SW480 (cell line): Measurements from ENCODE around the gene ALLC.
A peak's percentile ranks its signal among the peaks of the same experiment; 100 is the strongest.

Source experiments
- DNase-seq: peaks from one replicate; pipeline ENCODE4 v3.0.0-alpha.2; 2016; ENCODE audit warnings: low spot score

Gene ALLC

DNA sequence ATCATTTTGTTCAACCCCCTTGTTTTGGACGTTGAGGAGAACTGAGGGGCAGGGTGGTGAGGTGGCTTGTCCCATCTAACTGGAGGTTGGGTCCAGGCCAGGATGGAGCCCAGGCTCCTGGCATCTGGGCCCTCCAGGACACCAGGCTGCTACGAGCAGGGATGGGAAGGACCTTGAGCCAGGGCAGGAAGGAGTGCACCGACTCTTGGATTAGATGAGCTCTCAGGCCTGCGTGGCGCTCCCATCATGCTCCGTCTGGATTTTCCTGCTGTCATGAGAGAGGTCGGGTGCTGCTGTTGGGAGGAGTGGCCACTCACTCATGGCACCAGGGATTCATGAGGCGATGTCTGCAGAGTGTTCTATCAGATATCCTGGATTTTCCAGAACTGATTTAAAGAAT lies 18.3 kb upstream of the ALLC start:
- DNase-seq: no peak

DNA sequence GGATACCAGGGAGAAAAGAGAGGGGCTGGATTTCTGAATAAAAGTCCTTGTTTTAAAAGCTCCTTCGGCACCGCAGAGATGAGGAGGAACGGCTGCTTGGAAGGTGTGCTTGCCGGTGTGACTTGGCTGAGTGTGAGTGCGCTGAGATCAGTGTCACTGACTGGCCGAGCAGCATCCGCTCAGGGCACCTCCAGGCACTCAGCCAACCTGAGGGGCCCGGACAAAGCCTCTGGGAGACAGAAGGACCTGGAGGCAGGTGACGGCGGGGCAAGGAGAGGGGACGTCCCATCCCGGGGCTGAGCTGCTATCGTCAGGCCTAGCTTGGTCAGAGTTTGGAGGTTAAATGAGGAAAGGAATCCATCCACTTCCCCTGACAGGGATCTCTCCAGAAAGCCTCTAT lies 16.8 kb upstream of the ALLC start:
- DNase-seq: no peak

DNA sequence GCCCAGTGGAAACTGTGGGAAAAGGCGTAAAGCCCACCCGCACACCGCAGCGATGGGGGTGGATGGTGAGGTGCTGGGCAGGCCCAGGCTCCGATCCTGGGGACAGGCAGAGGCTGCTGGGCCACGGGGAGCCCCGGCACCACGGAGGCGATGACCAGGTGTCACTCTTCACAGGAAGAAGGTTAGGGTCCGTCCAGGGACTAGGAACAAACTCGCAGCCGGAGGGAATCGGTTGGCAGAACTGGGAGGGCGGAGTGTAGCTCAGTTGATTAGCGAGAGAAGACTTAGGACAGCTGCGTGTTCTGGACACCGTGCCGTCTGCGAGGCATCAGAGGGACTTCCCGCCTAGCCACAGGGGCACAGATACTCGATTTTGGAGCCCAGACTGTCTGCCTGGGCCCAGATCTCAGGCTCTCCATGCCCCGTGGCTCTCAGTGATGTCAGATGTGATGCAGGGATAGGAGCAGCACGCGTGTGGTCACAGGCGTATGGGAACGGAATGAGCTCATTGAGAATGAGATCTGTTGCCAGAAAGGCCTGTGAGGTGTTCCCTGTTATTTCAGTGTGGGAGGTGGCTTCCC lies 16.1 kb upstream of the ALLC start:
- no peak for DNase-seq

DNA sequence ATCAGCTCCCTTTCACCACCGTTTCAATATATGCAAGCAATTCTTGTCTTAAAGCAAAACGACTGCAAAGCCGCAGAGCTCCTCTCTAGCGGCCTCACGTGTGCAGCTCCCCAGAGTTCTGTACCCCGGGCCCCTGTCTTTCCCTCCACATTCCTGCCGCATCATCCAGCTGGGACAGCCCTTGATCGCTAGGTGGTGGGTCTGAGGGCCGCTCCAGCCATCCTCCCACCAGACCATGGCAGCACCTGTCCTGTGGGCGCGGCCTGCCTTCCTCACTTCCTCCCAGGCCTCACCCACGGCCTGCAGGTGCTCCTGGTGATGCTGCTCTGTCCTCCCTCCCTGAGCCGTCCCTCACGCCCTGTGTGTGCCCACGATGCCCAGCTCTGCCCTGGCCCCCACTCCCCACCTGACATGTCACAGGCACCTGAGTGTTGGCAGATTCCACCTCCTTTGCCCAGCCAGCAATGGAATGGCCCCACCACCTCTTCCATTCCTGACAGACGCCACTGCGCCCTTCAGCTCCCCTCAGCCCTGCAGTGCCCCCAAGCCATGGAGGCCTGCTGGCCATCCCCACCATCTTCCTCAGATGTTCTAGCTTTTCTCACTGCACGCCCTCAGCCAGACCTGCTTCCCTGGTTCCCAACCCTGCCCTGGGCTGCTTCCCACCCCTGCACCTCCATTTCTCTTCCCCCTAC lies 15.3 kb upstream of the ALLC start:
- no peak for DNase-seq

DNA sequence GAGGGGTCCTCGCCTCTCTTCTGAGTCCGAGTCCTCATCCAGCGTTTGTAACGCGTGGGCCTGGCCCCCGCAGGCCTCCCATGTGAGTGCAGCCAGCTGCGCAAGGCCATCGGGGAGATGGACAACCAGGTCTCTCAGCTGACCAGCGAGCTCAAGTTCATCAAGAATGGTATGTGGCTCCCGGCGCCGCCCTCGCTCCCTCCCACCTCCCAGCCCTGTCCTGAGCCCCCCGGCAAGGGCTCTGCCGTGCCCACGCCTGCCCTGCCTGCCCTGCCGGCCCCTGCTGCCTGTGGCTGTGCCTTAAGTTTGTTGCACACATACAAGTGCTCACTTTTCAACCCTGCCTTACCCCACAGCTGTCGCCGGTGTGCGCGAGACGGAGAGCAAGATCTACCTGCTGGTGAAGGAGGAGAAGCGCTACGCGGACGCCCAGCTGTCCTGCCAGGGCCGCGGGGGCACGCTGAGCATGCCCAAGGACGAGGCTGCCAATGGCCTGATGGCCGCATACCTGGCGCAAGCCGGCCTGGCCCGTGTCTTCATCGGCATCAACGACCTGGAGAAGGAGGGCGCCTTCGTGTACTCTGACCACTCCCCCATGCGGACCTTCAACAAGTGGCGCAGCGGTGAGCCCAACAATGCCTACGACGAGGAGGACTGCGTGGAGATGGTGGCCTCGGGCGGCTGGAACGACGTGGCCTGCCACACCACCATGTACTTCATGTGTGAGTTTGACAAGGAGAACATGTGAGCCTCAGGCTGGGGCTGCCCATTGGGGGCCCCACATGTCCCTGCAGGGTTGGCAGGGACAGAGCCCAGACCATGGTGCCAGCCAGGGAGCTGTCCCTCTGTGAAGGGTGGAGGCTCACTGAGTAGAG lies 14.4 kb upstream of the ALLC start:
- DNase-seq: no peak

DNA sequence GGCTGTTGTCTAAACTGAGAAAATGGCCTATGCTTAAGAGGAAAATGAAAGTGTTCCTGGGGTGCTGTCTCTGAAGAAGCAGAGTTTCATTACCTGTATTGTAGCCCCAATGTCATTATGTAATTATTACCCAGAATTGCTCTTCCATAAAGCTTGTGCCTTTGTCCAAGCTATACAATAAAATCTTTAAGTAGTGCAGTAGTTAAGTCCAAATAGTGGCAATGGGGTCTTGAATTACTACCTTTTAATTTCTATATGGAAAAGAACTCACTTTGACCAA lies 13.8 kb upstream of the ALLC start:
- DNase-seq: no peak

DNA sequence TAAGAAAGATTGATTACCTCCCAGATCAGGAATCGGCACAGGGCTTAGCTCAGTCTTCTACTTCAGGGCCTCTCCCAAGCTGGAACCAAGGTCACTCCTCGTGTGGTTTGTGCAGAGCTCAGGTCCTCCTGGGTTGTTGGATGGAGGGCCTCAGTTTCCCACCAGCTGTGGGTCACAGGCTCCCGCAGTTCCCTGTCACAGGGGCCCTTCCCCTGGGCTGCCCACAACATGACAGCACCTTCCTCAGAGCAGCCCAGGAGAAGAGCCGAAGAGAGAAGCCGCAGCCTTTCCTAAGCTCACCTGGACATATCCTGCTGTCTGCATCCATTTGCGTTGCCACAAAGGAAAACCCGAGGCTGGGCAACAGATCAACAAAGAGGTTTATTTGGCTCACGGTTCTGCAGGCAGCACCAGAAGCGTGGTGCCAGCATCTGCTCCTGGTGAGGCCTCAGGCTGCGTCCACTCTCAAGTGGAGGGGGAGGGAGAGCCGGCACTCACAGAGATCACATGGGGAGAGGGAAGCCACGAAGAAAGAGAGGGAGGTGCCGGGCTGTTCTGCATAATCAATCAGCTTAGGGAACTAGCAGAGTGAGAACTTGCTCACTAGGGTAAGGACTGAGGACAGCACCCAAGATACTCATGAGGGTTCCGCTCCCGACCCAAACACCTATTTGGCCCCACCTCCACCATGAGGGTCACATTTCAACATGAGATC lies 13.0 kb upstream of the ALLC start:
- no peak for DNase-seq

DNA sequence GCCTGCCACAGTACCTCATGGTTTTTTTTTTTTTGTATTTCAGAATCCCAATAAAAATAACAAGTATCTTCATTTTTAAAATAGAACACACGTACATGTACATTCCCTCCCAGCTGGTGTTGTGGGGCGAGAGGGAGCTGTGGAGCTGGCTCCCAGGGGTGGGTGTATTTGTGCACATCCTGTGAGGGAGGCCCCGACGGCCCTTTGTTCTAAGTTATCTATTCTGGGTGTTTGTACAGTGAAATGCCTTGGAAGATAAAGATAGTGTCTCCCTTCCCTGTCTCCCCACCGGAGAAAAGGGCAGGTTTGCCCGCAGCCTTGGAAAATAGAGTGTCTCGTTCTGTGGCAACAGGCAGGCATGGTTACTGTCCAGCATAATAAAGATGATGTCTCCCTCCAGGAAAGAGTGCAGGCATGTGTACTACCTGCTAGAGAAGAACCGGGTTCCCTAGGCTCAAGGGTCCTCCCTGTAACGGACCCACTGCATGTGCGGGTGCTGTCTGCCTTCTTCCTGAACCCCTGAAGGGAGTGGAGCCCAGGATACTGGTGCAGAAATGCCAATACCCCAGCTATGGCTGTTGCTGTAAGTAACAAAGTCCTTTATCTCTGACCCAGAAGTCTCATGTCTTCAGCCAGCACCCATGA lies 12.1 kb upstream of the ALLC start:
- DNase-seq: no peak

DNA sequence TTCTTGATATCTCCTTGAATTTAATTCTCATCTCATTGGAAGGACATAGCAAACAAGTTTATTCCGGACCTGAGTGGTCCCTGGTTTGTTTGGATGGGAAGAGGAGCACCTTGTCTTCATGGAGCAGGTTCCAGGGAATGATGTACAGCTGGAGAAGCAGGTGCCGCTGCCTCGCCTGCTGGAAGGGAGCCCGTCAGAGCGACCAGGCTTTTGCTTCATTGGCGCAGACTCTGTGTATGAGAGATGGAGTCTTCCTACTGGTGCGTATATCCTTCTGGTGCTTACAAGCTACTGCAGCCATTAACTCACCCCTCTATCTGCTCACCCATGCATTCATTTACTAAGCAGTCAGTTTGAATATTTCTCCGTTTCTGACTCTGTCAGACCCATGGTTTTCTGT lies 11.6 kb upstream of the ALLC start:
- no peak for DNase-seq

DNA sequence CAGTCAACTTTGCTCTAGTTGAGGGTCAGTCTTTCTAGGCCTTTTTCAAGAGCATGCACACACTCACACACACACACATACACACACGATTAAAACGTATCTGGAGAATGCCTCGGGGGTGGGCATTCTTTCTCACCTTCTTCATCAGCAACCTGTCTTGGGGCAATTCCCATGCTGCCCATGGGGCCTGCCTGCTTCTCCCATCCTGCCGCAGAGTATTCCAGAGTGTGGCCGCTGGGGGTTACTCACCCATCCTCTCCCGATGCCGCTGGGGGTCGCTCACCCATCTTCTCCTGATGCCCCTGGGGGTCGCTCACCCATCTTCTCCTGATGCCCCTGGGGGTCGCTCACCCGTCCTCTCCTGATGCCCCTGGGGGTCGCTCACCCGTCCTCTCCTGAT lies 10.8 kb upstream of the ALLC start:
- no peak for DNase-seq

DNA sequence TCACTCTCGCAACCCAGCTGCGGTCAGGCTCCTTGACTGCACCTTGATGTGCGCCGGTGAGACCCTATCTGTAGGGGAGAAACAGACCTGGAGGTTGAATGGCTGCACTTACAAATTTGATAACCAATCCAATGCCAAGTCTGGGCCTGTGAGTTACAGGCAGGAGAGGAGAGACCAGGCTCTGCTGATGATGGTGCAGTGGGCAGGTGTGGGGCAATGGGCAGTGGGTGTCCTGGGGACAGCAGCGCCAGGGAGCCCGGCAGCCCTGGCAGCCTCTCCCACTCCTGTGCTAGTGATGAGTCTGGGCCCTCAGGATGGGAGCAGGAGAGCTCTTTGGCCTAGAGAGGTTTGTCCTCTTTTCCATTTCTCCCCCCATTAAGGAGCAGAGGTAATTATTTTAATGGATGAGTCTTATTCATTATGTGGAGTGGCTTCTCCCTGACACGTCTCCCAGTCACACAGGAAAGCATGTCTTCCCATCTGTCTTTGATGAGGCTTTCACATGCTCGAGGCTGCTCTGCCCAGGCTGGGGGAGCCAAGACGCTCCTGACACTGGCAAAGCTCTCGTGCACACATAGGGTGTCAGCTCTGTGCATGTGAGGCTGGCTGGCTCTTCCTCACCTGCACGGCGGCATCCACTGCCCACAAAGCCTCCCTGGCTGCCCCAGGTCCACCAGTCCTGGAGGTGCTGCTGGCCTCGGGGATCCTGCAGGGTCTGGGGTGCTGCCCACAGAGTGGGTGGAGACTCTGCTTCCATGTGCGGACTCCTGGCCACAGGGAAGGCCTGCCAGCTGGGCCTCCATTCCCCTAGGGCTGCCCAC lies 10.0 kb upstream of the ALLC start:
- DNase-seq: no peak

DNA sequence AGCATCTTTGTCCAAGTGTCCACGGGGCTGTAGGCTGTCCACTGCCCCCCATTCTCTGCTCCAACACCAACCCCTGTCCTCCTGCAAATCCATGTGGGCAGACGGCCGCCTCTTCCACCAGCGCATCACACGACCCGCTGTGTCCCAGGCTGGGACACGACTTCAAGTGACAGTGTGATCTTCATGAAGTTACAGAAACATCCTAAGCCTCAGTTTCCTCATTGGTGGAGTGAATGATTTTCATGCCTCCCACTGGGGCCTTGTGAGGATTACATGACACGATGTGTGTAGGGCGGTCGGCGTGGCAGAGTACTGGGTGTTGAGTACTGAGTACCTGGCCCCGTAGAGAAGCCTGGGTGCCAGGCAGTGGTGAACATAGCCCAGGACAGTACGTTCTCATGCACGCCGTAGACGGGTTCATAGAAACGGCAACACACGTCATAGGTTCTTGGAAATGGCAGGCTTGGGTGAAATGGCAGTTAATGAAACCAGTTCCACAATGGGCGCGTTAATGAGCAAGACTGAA lies 9.3 kb upstream of the ALLC start:
- DNase-seq: no peak

DNA sequence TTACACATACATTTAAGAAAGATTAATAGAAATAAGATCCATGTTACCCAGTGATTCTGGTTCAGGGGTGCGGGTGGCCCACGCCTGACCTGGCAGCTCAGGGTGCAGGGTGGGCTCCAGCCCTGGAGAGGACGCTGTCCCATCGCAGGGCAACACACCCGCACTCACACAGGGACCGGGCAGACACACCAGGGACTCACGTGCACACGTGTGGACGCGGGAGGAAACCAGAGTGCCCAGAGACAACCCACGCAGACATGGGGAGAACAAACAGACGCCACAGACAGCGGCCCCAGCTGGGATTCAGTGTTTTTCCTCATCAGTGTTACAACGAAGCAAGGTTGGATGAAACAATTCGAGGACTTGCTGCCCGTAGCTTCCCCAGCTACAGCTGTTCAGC lies 8.4 kb upstream of the ALLC start:
- no peak for DNase-seq

DNA sequence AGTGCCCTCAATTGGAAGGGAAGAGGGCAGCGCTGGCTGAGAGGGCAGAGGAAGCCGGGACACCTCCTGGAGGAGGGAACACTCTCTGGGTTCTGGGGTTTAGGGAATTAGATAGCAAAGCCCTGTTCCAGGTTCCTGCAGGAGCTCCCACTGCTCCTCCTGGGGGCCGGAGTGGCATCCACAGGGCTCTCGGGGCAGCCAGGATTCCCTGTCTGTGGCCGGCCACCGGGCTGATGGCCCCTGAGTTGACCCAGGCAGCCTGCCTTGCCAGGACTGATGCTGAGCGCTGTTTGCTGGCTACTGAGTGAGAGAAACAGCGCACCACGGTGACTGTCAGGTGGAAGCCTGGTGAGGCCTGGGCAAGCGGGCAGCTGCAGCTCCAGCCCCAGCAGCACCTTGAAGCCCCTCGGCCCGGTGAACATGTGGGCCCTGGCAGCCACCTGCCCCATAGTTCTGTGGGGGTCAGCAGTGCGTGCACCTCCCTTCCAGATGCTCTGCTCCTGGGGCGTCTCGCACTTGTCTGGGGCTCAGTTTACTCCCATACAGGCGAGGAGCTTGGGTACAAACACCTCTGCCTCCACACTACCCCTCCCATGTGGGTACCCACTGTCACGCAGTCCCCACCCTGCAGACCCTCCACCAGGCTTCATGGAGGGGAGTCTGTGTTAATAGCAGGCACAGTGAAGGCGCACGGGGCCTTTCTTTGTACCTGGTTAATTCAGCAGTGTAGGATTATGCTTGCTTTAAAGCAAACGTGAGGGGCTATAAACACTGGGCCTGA lies 7.7 kb upstream of the ALLC start:
- DNase-seq: no peak

DNA sequence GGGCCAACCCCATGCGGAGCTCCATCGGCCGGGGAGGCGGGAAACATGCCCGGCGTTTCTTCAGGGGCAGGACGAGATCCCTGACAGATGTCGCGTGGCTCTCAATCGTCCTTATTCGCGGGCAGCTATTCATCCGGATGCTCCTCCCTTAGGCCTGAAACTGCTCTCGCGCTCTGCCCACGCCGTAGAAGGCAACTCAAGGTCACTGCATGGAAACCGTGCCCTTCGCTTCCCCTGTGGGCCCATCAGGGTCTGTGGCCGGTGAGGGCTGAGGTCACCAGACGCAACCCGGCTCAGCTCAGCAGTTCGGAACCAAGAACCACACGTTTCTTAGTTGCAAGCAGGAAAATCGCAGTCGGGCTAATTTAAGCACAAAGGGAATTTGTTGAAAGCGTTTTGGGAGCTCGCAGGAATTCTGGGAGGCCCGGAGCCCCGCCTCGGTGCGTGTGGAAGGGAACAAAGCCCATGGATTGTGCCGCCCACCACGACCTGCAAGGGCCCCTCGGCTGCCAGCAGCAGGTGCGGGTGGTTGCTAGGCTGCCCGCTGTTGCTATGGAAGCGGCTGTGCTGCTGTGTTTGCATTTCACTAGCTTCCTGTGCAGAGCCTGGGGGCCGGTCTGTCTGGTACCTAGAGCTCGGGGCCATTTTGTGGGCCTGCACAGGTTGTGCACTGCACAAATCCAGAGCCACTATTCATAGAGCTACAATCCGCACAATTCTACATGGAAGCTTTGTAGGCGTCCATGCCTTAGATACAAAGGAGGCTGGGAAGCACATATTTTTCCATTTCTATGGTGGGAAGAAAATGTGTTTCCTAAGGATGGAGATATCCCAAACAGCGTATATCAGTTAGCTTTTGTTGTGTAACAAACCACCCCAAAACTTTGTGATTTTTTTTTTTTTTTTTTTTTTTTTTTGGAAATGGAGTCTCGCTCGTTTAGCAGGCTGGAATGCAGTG lies 6.0 kb upstream of the ALLC start:
- peak; percentile 95 for DNase-seq

DNA sequence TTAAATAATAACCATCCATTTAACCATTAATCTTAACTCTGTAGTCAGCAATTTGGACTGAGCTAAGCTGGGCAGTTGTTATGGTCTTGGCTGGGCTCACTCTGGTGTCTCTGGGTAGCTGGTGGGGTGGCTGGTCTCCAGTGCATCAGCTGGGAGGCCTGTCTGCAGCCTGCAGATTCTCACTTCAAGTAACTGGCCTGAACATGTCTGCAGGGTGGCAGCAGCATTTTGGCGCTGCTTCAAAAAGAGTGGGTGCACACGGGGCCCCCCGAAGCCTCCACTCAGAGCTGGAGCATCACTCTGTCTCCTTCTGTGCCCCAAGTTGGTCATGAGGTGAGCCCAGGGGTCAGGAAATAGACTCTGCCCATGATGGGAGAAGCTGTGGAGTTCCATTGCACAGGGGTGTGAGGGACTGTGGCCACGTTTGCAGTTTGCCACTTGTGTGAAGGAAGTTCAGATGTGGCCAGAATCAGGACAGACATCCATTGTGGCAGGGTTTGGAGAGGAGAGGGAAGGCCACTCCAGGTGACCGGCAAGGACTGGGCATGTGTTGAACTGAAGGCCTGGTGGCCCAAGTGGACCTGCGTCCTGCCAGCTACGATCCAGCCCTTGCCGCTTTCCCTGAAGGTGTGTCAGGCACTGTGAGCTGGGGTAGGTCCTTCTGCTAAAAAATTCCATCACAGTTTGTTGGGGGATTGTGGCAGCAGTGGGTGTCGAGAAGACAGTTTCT lies 4.9 kb upstream of the ALLC start:
- no peak for DNase-seq

DNA sequence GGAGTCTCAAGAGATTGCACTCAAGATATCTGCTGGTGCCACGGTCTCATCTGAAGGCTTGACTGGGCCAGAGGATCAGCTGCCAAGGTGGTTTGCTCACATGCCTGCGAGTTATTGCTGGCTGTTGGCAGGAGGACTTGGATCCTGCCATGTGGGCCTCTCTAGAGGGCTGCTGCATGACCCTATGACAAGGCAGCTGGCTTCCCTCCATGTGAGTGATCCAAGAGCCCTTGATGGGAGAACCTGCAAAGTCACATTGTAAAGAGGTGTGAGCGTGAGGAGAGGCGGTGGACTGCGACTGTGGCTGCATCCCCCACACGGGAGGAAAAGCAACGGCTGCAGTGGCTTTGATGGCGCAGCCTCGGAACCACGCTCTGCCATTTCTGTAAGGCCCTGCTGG lies 4.0 kb upstream of the ALLC start:
- no peak for DNase-seq

DNA sequence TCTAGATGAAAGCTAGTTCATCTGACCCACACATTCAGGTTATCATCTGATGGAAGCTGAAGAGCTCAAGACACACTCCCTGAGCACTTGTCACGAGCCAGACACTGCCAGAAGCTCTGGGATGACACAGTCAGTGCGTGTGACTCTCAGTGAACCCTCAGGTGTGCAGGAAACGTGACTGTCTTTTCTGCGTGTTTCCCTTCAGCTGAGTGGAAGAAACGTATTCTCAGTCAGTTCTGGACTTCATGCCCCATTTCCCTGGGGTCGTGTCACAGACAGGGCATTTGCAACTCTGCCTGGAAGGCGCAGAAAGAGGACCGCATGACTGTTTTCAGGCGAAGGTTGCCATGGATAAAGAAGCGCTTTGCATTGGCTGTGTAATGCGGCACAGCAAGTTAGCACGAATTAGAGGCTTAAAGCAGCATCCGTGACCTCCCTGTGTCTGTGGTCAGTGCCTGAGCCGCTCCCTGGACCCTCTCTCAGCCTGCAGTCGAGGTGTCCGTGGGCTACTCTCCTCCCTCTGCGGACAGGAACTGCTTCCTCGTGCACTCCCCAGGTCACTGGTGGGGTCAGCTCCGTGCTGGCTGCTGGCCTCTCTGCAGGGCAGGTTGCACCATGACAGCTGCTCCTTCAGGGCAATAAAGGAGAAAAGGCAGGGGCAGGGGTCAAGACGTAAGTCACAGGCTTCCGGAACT lies 3.3 kb upstream of the ALLC start:
- no peak for DNase-seq
